Endometrial microvascular endothelial cells (primary cell): Measurements from ENCODE around the gene SAMD4B. TPM values are rescaled to one million over a fixed set of nuclear protein-coding genes. Genes with fewer than 3 reads are reported as not detected.
"Not testable (repeated sequence)": the region's sequence is repeated elsewhere in the genome, so short reads cannot be mapped to it uniquely, and the experiment has no call there.

Experiments used
- in situ Hi-C: cut with HindIII; loops from 2 replicates; pipeline ENCODE4 v1.10.0; 2017; ENCODE audit warnings: low sequenced_read_pairs, low pct_unique_long_range_greater_than_20kb; ENCODE audit errors: inconsistent ontology term
- total RNA-seq: library from RNA; depleted of rRNA; stranded (reverse); fragments of >200 nt; gene quantifications from one replicate; pipeline ENCODE4 v1.2.3, GENCODE V29; 2015; ENCODE audit errors: inconsistent ontology term

SAMD4B gene
- total RNA-seq, 1 donor from 2014 or later: 87.2 TPM

GRCh38 chr19:39356647-39357046 lies 14.4 kb downstream of the SAMD4B start:
- in situ Hi-C loops: no loop called here

DNA sequence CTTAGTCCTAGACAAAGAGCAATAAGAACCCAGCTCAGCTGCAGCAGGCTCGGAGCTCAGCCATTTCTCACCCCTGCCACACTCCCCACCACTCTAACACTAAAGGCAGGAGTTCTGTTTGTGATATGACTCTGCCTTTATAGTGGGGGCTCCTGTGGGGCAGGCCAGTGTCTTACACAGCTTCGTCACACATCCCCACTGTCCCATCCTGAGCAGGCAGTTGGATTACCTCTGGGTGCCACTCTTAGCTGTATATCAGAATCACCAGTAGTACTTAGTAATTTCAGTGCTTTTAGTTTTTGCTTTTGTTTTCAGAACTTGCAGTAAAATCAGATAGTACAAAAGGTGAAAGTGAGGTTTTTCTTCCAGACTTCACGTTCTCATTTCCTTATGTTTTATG lies 16.8 kb downstream of the SAMD4B start:
- in situ Hi-C loops: no loop called here

GRCh38 chr19:39360599-39360998 lies 18.4 kb downstream of the SAMD4B start:
- in situ Hi-C loops: no loop called here

- in situ Hi-C loops: no loop called here
Measured at GRCh38 chr19:39362682-39363657, 20.7 kb downstream of the SAMD4B start.

DNA sequence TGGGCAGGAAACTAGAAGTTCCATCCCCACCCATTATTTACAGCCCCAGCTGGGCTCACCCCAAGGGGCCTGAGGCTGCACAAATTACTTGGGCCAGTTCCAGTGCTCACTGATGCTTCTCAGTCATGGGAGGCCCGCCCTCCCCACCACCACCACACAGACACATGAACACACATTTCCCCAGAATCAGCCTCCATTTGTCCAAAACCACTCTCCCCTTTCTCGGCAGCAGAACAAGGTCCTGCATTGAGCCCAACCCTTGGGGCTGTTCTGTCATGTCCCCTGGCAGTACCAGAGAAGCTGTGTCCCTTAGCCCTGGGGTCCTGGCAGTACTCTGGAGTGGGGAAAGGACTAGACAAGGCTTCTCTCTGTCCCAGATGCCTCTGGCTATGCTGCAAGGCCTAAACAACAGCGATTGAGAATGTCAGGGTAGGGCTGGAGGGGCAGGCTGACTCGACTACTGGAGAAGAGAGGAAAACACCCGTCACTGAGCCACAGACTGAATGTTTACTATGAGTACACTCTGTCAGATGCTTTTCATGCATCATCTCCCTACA lies 21.8 kb downstream of the SAMD4B start:
- in situ Hi-C loops: no loop called here

DNA sequence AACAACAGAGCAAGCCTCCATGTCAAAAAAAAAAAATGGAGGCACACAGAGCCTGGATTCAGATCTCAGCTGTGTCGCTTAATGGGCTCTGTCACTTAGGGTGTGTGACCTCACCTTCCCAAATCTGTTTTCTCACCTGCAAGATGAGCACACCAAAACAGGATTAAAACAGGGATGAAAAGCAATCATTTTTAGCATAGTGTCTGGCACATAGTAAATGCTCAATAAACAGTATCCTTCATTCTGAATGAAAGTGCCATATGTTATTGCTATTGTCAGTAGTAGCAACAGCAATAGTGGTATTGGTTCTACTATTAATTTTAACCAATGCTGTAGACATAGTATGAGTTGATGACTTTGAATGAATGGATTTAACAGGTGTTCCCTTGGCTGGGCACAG lies 23.3 kb downstream of the SAMD4B start:
- in situ Hi-C loops: no loop called here

DNA sequence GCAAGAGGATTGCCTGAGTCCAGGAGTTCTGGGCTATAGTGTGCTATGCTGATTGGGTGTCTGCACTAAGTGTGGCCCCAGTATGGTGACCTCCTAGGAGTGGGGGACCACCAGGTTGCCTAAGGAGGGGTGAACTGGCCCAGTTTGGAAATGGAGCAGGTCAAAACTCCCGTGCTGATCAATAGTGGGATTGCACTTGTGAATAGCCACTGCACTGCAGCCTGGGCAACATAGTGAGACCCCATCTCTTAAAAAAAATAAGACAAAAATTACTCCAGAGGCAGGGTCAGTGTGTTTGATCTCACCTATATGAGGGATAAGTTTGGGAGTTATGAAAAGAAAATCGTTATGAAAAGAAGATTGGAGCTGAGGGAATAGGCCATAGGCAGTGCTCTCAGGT lies 27.0 kb downstream of the SAMD4B start:
- in situ Hi-C loops: no loop called here

- in situ Hi-C loops: no loop called here
Measured at GRCh38 chr19:39370735-39371134, 28.5 kb downstream of the SAMD4B start.

DNA sequence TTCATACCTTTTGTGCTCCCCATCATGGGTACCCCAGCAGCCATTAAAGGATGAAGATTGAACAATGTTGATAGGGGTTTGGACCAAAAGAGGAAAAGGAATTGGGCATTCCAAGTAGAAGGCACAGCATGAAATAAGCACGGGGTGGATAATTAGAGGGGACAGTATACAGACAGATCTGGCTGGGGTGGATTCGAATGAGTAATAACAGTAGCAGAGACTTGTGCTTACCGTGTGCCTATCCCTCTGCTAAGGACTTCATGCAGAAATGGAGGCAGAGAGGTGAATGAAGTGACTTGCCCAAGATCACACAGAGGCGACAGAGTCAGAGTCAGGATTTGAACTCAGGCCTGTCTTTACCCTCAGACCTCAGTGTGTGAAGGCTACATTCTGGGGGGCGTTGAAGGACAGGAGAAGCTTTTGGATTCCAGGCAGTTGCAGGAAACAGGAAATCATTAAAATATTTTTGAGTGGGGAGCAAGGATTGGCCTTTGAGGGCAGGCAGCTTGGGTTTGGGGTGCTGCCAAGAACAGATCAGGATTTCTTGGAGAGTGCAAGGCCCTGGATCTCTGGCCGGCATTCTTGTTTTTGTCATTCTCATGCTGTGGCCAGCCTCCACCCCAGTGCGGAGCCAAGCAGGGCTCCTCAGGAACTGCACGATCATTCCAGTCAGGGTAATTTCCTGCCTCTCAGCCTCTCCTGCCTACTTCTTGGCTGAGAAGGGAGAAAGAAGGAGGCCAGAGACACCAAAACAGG lies 30.0 kb downstream of the SAMD4B start:
- in situ Hi-C loops: no loop called here

GRCh38 chr19:39372941-39373340 lies 30.7 kb downstream of the SAMD4B start:
- in situ Hi-C loops: no loop called here

- in situ Hi-C loops: no loop called here
Measured at GRCh38 chr19:39375929-39376328, 33.7 kb downstream of the SAMD4B start.

DNA sequence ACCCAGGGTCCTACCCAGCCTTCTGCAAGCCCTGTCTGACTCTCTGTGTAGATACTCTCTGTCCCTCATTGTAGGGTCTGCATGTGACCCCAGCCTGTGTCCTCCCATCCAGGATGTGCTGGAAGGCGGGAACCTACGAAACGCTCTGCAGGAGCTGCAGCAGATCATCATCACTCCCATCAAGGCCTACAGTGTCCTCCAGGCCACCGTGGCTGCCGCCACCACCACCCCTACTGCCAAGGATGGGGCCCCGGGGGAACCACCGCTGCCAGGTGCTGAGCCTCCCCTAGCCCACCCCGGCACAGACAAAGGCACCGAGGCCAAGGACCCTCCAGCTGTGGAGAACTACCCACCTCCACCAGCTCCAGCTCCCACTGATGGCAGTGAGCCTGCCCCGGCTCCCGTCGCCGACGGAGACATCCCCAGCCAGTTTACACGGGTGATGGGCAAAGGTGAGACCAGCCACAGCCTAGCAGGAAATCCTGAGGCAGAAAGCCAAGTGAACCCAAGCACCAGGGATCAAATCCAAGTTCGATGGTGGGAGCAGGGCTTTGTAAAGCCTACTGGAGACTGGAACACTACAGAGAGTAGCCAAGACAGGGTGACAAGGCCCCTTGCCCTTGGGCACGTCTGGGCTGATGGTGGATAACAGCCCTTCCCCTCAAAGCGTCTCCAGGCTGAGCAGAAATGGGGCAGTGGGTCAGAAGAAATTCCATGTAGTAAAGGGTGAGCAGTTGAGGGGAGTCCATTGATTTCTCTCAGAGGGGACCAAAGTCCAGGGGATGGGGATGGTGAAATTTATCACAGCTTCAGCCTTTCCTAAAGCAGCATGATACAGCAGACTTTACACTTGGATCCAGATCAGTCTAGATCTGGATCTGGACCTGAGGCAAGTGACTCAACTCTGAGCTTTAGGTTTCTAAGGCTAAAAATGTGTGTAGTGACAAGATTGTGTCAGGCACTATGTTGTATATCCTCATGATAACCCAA lies 35.4 kb downstream of the SAMD4B start:
- in situ Hi-C loops: no loop called here

GRCh38 chr19:39379366-39379765 lies 37.1 kb downstream of the SAMD4B start:
- in situ Hi-C loops: not testable (repeated sequence)

GRCh38 chr19:39379865-39380396 lies 37.7 kb downstream of the SAMD4B start:
- in situ Hi-C loops: no loop called here

- in situ Hi-C loops: no loop called here
Measured at GRCh38 chr19:39380521-39381502, 38.6 kb downstream of the SAMD4B start.

- in situ Hi-C loops: no loop called here
Measured at GRCh38 chr19:39381910-39382611, 39.8 kb downstream of the SAMD4B start.
